Frontal cortex (tissue), 4 donors: ENCODE data around the gene SDK2. TPM values are rescaled to one million over a fixed set of nuclear protein-coding genes. Genes with fewer than 3 reads are reported as not detected.

Experiments used
- DNase-seq, 2 donors: peaks; one replicate each; pipeline ENCODE4 v3.0.0; 2012; ENCODE audit warnings: low spot score in 2 of 2
- FAIRE-seq: peaks from 2 replicates; lab custom pipeline; 2012; peaks lifted over from hg19 to GRCh38; lab: Jason Lieb, UNC
- total RNA-seq: library from RNA; depleted of rRNA; stranded (reverse); fragments of >200 nt; gene quantifications from one replicate; pipeline ENCODE4 v1.2.3, GENCODE V29; 2014
- donor health status: control.
- donor health status: control.
- donor health status: control.

Gene SDK2, protein sequence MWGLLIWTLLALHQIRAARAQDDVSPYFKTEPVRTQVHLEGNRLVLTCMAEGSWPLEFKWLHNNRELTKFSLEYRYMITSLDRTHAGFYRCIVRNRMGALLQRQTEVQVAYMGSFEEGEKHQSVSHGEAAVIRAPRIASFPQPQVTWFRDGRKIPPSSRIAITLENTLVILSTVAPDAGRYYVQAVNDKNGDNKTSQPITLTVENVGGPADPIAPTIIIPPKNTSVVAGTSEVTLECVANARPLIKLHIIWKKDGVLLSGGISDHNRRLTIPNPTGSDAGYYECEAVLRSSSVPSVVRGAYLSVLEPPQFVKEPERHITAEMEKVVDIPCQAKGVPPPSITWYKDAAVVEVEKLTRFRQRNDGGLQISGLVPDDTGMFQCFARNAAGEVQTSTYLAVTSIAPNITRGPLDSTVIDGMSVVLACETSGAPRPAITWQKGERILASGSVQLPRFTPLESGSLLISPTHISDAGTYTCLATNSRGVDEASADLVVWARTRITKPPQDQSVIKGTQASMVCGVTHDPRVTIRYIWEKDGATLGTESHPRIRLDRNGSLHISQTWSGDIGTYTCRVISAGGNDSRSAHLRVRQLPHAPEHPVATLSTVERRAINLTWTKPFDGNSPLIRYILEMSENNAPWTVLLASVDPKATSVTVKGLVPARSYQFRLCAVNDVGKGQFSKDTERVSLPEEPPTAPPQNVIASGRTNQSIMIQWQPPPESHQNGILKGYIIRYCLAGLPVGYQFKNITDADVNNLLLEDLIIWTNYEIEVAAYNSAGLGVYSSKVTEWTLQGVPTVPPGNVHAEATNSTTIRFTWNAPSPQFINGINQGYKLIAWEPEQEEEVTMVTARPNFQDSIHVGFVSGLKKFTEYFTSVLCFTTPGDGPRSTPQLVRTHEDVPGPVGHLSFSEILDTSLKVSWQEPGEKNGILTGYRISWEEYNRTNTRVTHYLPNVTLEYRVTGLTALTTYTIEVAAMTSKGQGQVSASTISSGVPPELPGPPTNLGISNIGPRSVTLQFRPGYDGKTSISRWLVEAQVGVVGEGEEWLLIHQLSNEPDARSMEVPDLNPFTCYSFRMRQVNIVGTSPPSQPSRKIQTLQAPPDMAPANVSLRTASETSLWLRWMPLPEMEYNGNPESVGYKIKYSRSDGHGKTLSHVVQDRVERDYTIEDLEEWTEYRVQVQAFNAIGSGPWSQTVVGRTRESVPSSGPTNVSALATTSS (N-terminal part only)
- 6.9 TPM for total RNA-seq

DNA sequence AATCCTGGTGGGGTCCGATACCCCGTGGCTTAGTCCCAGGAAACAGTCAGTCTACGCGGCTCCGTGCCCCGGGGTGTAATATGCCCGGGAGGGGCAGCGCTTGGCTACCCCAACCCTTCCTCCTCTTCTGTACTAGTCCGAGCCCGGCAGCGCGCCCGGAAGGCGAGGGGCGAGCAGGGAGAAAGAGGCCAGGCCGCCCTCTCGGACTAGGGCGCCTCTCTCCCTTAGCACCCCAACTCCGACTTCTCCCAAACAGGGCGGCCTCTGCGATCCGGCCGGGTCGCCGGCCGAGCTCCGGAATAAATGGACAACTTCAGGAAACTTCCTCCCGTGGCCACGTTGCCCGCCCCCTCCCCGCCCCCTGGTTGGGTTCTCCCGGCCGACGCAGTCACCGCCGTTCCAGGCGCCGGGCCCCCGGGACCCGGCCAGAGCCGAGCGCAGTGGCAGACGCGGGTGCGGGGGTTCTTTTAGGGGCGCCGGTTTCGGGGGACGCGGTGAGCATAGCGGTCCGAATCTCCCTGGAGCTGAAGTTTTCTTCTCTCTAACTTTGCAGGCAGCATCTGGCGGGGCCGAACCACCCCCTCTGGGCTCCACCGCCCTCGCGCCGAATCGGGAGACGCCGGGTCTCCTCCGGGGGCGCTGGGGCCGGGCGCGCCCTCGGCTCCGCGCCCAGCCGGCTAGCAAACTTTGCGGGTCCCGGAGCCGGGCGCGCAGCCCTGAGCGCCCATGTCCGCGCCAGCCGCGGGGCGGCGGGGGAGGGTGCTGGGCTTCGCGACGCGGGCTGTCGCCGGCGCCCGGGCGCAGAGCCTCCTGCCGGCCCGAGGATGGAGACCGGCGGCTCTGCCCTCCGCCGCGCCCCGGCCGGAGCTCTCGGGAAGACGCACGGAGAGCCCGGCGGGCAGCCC, at the start of gene SDK2:
SDK2 (minus strand) TSS at position 301 of the 905 bp plus-strand sequence. CDS start 357 bp downstream, outside the sequence.
- FAIRE-seq = no peak
- DNase-seq = peak; percentile 49 to 54

DNA sequence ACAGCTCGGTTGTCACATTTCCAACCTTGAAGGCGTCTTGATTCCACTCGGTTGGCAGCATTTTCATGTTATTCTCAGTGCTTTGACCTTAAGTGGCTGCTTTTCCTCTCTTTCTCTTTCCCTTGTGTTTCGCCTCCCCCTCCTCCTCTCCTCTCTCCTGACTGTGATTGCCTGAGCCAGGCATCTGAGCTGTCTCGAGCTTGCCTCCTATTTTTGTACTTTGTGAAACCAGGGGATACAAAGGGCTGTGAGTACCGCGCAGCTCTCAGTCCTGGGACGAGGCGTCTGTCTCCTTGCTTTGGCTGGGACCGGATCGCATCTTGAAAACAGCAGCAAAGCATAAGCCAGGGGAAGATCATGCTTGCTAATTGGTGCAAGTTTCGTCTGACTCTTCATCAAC, 48.8 kb upstream of the SDK2 start:
- DNase-seq = no peak
- FAIRE-seq = no peak

DNA sequence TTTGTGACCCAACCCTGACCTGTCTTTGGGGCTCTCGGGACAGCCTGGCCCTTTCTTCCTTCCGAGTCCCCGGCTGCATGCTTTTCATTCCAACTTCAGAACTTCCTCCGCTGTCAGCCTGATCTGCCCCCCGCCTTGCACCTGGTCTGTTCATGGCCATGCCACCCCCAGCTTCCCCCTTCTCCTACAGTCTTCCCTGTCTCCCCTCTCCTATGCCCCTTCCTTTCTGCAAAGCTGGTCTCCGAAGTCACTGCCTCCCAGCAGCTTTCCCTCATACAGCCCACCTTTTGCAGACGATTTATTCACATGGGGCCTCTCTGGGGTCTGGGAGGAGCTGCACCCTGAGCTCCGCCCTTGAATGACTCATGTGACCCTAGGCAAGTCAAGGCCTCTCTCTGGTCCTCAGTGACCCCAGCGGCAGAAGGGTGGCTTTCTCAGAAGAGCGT, 47.1 kb upstream of the SDK2 start:
- no peak for FAIRE-seq
- no peak for DNase-seq

DNA sequence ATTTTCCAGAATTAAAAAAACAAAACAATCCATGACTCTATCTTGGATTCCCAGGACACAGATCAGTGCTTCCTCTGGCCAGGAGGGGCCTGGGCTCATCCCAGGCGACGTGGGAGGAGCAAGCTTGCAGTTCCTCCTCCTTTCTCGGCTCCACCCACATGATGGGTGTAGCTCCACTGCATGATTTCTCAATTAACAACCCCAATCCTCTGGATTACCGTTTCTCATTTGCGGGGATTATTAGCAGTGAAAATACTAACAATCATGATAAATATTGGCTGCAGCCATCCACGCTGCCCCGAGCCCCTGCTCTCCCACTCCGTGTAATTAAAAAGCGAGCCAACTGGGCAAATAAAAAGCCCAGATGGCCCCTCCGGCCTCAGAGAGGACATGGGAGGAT, 46.4 kb upstream of the SDK2 start:
- FAIRE-seq = no peak

DNA sequence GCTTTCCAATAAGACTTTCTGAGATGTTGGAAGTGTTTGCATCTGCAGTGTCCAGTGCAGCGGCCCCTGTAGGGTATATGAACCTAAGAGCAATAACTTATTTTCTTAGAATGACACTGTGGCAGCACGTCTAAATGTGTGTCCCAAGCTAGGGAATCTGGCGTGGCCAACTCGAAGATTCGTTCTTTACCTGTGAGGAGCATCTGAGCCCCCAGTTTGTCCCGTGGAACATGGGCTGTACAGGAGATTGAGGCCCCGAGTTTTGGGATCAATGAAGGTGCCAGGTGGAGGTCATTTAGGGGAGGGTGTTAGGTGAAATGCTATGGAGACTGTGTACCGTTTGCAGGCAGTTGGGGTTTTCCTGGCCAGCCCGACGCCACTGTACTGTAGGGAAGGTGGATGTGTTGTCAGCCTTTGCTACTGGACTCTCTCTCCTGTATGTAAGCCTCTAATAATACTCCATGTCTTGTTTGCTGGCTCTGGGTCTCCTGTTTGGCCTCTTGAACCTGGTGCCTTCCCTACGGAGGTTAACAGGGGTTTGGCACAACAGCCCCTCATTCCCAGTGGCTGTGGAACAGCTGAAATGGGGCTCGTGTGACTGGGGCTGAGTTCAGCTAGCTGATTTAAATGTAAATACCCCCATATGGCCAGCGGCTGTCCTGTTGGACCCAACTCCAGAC, 45.5 kb upstream of the SDK2 start:
- FAIRE-seq (no peak), DNase-seq (no peak)

More for the DNA sequence above, 46.4 kb upstream of the SDK2 start:
- DNase-seq = no peak

DNA sequence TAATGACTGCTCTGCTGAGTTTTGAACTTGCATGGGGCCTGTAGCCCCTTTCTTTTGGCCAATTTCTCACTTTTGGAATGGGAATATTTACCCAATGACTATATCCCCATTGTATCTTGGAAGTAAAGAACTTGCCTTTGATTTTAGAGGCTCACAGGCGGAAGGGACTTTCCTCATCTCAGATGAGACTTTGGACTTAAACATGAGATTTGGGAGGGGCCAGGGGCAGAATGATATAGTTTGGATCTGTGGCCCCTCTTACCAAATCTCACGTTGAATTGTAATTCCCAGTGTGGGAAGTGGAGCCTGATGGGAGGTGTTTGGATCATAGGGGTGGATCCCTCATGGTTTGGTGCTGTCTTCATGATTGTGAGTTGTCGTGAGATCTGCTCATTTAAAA, 42.7 kb upstream of the SDK2 start:
- FAIRE-seq (no peak), DNase-seq (no peak)

DNA sequence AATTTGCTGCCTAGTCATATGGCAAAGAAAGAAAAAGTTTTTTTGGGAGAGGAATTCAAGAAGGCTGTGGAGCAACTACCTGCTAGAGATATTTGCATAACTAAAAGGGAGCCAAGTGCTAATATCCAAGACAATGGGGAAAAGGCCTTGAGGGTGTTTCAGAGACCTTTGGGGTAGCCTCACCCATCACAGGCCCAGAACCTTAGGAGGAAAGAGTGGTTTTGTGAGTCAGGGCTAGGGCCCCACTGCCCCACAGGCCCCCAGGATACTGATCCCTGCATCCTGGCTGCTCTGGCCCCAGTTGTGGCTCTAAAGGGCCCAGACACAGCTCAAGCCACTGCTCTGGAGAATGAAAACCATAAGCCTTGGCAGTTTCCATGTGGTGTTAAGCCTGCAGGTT, 41.9 kb upstream of the SDK2 start:
- FAIRE-seq (no peak), DNase-seq (no peak)

DNA sequence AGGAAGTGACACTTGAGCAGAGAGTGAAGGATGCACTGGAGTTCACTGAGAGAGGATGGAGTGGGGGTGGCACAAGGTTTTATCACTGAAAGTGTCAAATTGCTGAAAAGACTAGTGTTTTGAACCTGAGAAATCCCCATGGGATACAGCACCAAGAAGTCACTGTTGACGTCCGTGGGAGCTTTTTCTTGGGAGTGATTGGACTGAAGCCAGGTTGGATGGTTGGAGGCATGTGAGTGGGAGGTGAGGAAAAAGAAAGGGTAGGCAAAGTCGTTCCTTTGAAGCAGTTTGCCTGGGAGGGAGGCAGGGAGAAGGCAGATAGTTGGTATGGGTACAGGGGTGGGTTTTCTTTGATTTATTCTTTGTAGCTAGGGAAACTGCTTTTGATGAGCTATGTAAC, 39.9 kb upstream of the SDK2 start:
- DNase-seq (no peak), FAIRE-seq (no peak)

DNA sequence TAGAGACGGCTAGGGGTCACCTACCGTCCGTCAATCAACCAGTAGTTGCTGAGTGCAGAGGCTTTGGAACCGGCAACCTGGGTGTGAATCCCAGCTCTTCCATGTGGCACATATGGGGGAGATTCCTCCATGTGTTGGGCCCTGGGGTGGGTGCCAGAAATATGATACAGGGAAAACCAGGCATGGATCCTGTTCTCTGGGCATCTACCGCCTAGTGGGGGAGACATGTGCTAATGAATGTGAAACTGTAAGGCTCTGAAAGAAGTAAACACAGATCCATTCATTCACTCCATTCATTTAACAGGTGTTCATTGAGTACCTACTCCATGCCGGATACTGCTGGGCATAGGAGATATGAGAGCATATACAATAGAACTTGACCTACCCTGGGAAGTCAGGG, 39.5 kb upstream of the SDK2 start:
- FAIRE-seq = no peak
- DNase-seq = no peak

DNA sequence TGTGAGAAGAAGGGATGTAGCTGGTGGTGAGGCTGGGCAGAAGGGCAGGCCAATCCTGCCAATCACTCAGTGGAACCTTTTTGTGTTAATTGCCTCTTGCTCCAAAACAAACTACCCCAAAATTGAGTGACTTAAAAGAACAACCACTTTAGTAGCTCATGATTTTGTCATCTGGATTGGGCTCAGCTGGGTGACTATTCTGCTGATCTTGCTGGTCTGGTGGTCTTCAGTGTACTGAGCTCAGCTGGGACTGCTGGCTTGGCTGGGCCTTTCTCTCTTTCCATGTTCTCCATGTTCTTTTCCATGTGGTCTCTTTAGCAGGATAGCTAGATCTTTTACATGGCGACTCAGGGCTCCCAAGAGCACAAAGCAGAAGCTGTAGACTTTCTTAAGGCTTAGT, 37.7 kb upstream of the SDK2 start:
- DNase-seq = no peak
- no peak for FAIRE-seq

DNA sequence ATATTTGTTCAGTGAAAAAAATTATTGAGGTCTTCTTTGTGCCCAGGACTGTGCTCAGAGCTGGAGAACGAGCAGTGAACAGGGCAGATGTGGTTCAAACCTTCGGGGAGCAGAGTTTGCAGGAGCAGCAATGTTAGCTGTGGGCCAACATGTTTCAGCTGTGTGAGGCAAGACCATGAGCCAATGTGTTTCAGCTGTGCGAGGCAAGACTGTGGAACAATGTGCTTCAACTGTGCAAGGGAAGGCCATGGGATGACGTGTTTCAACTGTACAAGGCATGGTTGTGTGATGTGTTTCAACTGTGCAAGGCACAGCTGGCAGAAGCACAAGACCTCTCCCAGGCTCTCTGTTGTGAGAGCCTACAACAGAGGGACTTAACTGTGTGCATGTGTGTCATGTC, 35.2 kb upstream of the SDK2 start:
- FAIRE-seq (no peak), DNase-seq (no peak)

DNA sequence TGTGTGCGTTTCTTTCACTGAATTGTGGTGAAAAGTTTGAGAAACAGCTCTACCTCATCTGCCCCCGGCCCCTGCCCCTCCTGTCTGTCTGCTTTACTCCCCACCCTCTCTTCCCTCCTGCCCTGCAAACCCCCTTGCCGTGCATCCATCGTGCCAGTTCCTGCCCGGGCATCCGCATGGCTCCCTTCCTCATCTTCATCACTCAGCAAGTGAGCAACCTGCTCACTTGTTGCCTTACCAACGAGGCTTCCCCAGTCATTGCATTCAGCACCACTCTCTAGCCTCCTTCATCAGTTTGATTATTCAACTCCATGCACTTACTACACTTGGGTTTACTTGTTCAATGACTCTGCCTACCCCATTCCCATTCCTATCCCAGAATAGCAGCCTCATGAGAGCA, 34.8 kb upstream of the SDK2 start:
- DNase-seq = no peak
- FAIRE-seq = no peak

DNA sequence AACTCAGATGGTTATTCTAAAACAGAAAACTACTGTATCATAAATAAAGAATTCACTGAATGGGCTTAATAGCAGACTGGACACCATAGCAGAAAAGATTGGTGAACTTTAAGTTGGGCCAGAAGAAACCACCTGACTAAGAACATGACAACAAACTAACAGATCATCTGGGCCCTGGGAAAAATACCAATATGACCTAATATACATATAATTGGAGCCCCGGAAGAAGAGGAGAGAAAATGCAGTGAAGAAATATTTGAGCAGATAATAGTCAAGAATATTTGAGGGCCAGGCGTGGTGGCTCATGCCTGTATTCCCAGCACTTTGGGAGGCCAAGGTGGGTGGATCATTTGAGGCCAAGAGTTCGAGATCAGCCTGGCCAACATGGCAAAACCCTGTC, 25.5 kb upstream of the SDK2 start:
- no peak for FAIRE-seq
- no peak for DNase-seq

DNA sequence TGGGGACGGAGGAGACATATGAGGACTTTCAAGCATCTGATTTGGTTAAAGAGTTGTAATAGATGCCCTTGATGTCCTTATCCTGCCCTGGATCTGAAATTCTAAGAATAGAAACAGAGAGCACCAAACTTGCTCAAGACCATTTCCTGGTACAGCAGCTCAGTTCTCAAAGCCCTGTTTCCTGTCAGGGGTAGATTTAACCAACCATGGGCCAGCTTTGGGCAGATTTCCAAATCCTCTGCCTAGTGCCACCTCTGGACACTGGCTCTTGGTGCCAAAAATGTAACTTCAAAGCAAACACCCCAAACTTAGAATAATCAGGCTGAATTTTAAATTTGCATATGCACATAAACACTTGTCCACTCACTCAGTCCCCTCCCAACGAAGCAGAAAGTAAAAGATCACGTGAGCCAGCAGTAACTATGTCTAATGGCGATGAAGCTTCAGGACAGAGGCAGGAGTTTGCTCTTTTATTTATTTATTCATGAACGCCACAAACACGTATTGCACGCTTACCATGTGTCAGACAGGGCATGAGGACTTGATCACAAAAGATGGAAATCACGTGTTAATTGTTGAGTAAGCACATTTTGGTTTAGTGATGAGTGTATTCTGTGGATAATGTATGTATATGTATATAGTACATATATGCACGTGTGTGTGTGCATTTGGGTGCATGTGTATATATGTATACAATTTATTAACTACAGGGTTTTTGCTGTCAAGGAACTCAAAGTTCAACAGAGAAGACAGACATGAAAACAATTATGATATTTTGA, 23.1 kb upstream of the SDK2 start:
- FAIRE-seq (no peak), DNase-seq (no peak)

DNA sequence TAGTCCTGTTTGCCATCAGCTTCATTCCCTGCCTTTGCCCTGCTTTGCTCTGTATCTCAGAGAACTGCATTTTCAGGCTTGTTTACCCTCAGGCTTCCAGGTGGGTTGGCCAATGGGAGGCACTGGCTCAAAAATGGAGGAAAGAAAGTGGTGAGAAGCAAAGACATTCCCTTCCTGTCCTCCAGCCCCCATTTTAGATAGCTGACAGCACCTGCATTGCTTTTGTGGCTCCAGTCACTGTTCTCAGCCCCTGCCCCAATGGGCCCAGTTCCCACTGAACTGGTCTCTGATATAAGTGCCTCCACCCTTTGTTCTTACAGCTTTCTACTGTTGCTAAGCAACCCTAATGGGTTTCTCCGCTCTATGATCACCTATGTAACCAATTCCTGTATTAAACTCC, 19.4 kb upstream of the SDK2 start:
- no peak for DNase-seq
- no peak for FAIRE-seq

DNA sequence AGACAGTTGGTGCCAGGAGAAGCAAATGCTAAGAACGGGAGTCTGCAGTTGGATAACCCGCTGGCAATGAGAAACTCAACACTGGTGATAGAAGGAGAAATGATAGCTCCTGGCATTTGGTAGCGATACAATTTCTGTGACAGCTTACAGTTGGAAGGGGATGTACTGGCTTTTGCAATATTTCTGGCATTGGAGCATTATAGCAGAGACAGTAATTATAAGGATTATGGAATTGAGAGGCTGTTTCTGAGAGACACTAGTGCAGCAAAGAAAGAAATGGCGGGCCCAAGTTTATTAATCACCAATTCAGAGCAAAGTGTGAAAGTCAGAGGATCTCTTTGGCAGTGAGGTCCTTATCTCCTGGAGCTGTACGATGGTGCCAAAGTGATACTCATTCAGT, 16.1 kb upstream of the SDK2 start:
- no peak for FAIRE-seq
- DNase-seq = no peak

DNA sequence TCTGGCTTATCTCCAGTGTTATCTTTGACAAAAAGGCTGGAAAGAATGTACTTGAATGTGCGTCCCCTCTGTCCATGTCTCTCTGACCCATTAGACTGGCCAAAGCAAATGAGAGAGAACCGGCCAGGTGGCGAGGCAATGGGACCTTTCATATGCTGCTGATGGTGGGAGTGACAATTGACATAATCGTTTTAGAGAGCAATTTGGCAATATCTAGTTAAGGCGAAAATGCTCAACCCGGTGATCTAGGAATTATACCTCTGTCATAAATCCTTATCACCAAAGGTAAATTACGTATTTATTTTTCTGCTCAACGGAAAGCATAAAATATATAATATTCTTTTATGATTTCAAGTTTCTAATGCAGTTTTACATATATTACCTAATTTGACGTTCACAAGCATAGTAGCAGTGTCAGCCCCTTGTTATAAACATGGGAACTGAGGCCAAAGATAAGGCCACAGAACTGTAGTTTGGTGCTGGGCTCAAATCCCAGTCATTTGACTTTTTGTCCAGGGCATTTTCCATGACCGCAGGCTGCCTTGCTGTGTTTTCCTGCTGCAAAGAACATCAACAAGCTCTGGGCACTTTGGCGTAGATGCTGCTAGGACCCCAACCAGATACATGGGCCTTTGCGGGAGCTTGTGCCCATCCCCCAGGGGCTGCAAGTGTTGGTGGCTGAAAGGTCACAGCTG, 14.7 kb upstream of the SDK2 start:
- FAIRE-seq = no peak
- DNase-seq = no peak
